Thyroid gland (tissue), 4 donors: ENCODE data around the gene PARD3B. TPM values are rescaled to one million over a fixed set of nuclear protein-coding genes. Genes with fewer than 3 reads are reported as not detected.

Experiments used
- DNase-seq, 2 donors: peaks; one replicate each; pipeline ENCODE4 v3.0.0-alpha.2; 2019
- H3K27ac ChIP-seq, 3 donors: fragments of 200-600 bp; sonication (generic); 1 replicate in 2 of 3; 2 replicates in 1 of 3; pipeline ENCODE4 v1.5.1; 2016 to 2019; ENCODE audit warnings: mild to moderate bottlenecking in 1 of 3, moderate library complexity in 1 of 3
- H3K27me3 ChIP-seq: fragments of 200-600 bp; sonication (generic); one replicate; pipeline ENCODE4 v1.5.1; 2019
- H3K36me3 ChIP-seq, 2 donors: fragments of 200-600 bp; sonication (generic); one replicate each; pipeline ENCODE4 v1.5.1; 2016 to 2019
- H3K4me1 ChIP-seq, 2 donors: fragments of 200-600 bp; sonication (generic); one replicate each; pipeline ENCODE4 v1.5.1; 2017 to 2019
- H3K4me3 ChIP-seq, 3 donors: fragments of 200-600 bp; sonication (generic); replicated peaks in 1 of 3; 1 replicate in 2 of 3; 2 replicates in 1 of 3; pipeline ENCODE4 v1.5.1; 2016; ENCODE audit warnings: mild to moderate bottlenecking in 1 of 3
- H3K9me3 ChIP-seq: fragments of 200-600 bp; sonication (generic); one replicate; pipeline ENCODE4 v1.5.1; 2017
- POLR2A ChIP-seq, 2 donors: fragments of 450-650 bp; IDR thresholded peaks; one replicate each; pipeline ENCODE4 v1.6.1; 2017; ENCODE audit warnings: antibody characterized with exemption in 2 of 2, mild to moderate bottlenecking in 2 of 2, moderate library complexity in 1 of 2
- WGBS, 2 donors: methylation state at CpG; one replicate each; pipeline ENCODE4 v1.1.5; 2017; 5-methylcytosine and 5-hydroxymethylcytosine counted together
- intact Hi-C: fragments of 100-400 bp; cut with DNase I; formaldehyde crosslinking; loops from one replicate; pipeline ENCODE4 v1.15.1; 2023
- total RNA-seq, 4 donors: library from RNA; depleted of rRNA; stranded (reverse); fragments of >200 nt; gene quantifications; one replicate each; pipeline ENCODE4 v1.2.3, GENCODE V29; 2016
- TF ChIP-seq, protein P1 (sequence below), 6 experiments: fragments of 200-600 bp in 3 of 6; fragments of 450-650 bp in 3 of 6; sonication (generic) in 3 of 6; IDR thresholded peaks; one replicate each; pipeline ENCODE4 v1.5.1; 2016 to 2019; ENCODE audit warnings: antibody characterized with exemption in 6 of 6, mild to moderate bottlenecking in 2 of 6, inconsistent platforms in 1 of 6, moderate library complexity in 1 of 6

Gene PARD3B
- total RNA-seq, 4 donors from 2014 or later = 27.0 to 43.4 (median 34.6) TPM

DNA sequence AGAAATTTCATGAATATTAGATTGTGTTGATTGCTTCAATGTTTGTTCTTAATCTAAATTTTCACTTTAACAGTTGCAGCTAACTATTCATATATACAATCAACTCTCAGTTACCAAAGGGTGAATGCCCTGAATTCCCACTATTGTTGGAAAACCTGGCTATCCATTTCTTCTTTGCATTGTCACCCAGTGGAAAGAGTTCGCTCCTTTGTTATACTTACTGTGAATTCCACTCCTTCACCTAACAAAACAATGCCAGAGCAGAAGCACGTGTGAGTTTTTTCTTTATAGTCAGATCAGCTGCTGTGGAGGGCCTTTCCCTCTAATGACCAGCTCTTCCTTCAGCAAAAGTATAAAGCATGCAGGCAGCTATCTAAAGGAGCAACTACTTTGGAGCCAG is 727.9 kb downstream of the PARD3B start:
- Histone ChIP-seq H3K36me3 (no peaks in the 10 kb centered on the region), H3K27ac (no peak overlapping the region), H3K4me3 (no peak overlapping the region), H3K27me3 (no peaks in the 10 kb centered on the region), H3K4me1 (no peaks in the 10 kb centered on the region), H3K9me3 (no peaks in the 10 kb centered on the region)
- intact Hi-C loops = no loop called here
- WGBS, 2 donors = 28 to 33% methylated on average over 2 of the region's 2 CpGs
- no peak for TF ChIP-seq POLR2A (IDR thresholded peaks at IDR 0.05)
- TF ChIP-seq, protein P1, sequence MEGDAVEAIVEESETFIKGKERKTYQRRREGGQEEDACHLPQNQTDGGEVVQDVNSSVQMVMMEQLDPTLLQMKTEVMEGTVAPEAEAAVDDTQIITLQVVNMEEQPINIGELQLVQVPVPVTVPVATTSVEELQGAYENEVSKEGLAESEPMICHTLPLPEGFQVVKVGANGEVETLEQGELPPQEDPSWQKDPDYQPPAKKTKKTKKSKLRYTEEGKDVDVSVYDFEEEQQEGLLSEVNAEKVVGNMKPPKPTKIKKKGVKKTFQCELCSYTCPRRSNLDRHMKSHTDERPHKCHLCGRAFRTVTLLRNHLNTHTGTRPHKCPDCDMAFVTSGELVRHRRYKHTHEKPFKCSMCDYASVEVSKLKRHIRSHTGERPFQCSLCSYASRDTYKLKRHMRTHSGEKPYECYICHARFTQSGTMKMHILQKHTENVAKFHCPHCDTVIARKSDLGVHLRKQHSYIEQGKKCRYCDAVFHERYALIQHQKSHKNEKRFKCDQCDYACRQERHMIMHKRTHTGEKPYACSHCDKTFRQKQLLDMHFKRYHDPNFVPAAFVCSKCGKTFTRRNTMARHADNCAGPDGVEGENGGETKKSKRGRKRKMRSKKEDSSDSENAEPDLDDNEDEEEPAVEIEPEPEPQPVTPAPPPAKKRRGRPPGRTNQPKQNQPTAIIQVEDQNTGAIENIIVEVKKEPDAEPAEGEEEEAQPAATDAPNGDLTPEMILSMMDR (IDR thresholded peaks at IDR 0.05) = no peak
- DNase-seq = no peak

DNA sequence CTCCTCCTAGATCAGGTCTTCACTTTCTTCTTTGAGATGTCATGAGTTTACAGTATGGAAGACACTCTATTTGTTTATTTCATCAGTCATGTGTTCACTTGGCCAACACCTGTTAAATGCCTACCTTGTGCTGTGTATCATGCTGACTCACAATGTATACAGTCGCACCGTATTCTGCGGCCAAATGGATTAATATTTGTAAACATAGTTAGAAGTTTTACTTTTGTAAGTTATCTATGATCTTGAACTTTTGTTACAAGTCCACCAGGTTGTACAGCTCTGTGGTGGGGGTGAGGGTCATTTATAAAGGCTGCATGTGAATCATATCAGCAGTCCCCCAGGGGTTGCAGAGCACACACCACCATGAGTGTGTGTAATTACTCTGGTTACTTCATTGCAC is 728.4 kb downstream of the PARD3B start:
- Histone ChIP-seq H3K27me3 (no peaks in the 10 kb centered on the region), H3K4me3 (no peak overlapping the region), H3K4me1 (no peaks in the 10 kb centered on the region), H3K9me3 (no peaks in the 10 kb centered on the region), H3K36me3 (no peaks in the 10 kb centered on the region), H3K27ac (no peak overlapping the region)
- no peak for TF ChIP-seq POLR2A (IDR thresholded peaks at IDR 0.05)
- TF ChIP-seq, protein P1 (IDR thresholded peaks at IDR 0.05) = no peak
- intact Hi-C loops = no loop called here
- no peak for DNase-seq
- WGBS, 2 donors = 96 to 98% methylated on average over 3 of the region's 3 CpGs

- WGBS, 2 donors = 44 to 52% methylated on average over 3 of the region's 3 CpGs
- Histone ChIP-seq H3K27ac (no peak overlapping the region), H3K4me3 (no peak overlapping the region), H3K27me3 (no peaks in the 10 kb centered on the region), H3K9me3 (no peaks in the 10 kb centered on the region), H3K36me3 (no peaks in the 10 kb centered on the region), H3K4me1 (no peaks in the 10 kb centered on the region)
- no peak for DNase-seq
- intact Hi-C loops = no loop called here
- no peak for TF ChIP-seq POLR2A (IDR thresholded peaks at IDR 0.05)
- TF ChIP-seq, protein P1 (IDR thresholded peaks at IDR 0.05) = no peak
These were observed 729.5 kb downstream of the PARD3B start for GRCh38 chr2:205274801-205275200.

DNA sequence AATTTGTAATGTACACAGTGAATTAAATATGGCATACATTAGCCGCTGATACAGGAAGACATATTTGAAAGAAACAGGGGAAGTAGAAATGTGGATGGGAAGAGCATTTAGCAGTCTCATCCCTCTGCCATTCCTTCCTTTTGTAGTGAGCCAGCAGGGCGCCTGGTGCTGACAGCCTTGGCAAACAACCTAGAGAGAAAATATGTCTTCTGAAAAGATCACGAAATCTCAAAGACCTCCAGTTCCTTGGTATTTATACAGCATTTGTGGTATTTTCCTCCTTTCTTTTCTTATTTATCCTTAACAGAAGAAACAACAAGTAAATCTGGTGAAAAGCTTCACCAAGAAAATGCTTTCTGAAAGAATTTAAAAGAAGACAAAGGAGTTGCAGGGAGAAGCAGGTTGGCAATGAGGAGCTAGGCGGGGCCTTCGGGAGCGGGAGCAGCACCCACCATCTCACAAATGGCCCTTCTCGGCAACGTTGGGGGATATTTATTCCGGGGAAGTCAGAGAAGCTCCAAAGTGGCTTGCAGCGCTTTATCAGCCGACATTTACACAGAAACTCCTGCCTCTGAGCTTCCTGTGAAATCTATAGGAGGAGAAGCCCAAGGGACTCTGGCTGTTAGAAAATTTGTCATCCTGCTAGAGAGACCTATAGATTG is 731.0 kb downstream of the PARD3B start:
- Histone ChIP-seq H3K4me1 (no peaks in the 10 kb centered on the region), H3K36me3 (no peaks in the 10 kb centered on the region), H3K27me3 (no peaks in the 10 kb centered on the region), H3K9me3 (no peaks in the 10 kb centered on the region), H3K27ac (no peak overlapping the region), H3K4me3 (no peak overlapping the region)
- WGBS, 2 donors = 90 to 92% methylated on average over 11 of the region's 11 CpGs
- no peak for DNase-seq
- intact Hi-C loops = no loop called here
- no peak for TF ChIP-seq POLR2A (IDR thresholded peaks at IDR 0.05)
- TF ChIP-seq, protein P1 (IDR thresholded peaks at IDR 0.05) = no peak

- Histone ChIP-seq H3K27ac (no peak overlapping the region), H3K9me3 (no peaks in the 10 kb centered on the region), H3K27me3 (no peaks in the 10 kb centered on the region), H3K4me3 (no peak overlapping the region), H3K36me3 (no peaks in the 10 kb centered on the region), H3K4me1 (no peaks in the 10 kb centered on the region)
- TF ChIP-seq, protein P1 (IDR thresholded peaks at IDR 0.05) = no peak
- TF ChIP-seq POLR2A (IDR thresholded peaks at IDR 0.05) = no peak
- intact Hi-C loops = no loop called here
- DNase-seq = no peak
- 81 to 89% methylated on average over 5 of the region's 5 CpGs for WGBS, 2 donors
These were observed 735.4 kb downstream of the PARD3B start for GRCh38 chr2:205280596-205281236.
